OCI-LY1 (cell line): ENCODE data around the gene ASPSCR1.

ENCODE experiments used
- H2AFZ ChIP-seq: fragments of 200-600 bp; sonication (generic), shearing (Covaris generic); 2 replicates; pipeline ENCODE4 v1.6.0; 2014; ENCODE audit warnings: antibody characterized with exemption, mild to moderate bottlenecking, low read length
- H3F3A ChIP-seq: fragments of 200-600 bp; sonication (generic), shearing (Covaris generic); 2 replicates; pipeline ENCODE4 v1.6.0; 2014; ENCODE audit warnings: mild to moderate bottlenecking, antibody characterized with exemption, low read length, moderate library complexity; ENCODE audit not compliant: insufficient read depth
- H3K27ac ChIP-seq: fragments of 200-600 bp; sonication (generic); 2 replicates; pipeline ENCODE4 v1.5.1; 2014; ENCODE audit warnings: low read length, mixed run types, mild to moderate bottlenecking, low read depth; ENCODE audit not compliant: poor library complexity, severe bottlenecking
- H3K27me3 ChIP-seq: fragments of 200-600 bp; sonication (generic); 2 replicates; pipeline ENCODE4 v1.6.0; 2014; ENCODE audit warnings: antibody characterized with exemption, mild to moderate bottlenecking, low read length, moderate library complexity; ENCODE audit not compliant: insufficient read depth
- H3K36me3 ChIP-seq: fragments of 200-600 bp; sonication (generic); 2 replicates; pipeline ENCODE4 v1.6.1; 2014; ENCODE audit warnings: mild to moderate bottlenecking, antibody characterized with exemption, low read length, moderate library complexity, mixed read lengths; ENCODE audit not compliant: insufficient read depth
- H3K4me1 ChIP-seq: fragments of 200-600 bp; sonication (generic); 2 replicates; pipeline ENCODE4 v1.5.1; 2014; ENCODE audit warnings: mild to moderate bottlenecking, low read length, moderate library complexity; ENCODE audit not compliant: insufficient read depth, severe bottlenecking
- H3K4me2 ChIP-seq: fragments of 200-600 bp; sonication (generic), shearing (Covaris generic); 2 replicates; pipeline ENCODE4 v1.6.1; 2014; ENCODE audit warnings: low read length
- H3K4me3 ChIP-seq: fragments of 200-600 bp; sonication (generic); 2 replicates; pipeline ENCODE4 v1.5.1; 2014; ENCODE audit warnings: low read length, low read depth, mild to moderate bottlenecking, mixed read lengths; ENCODE audit not compliant: poor library complexity, severe bottlenecking
- H3K79me2 ChIP-seq: fragments of 200-600 bp; shearing (Covaris generic); 2 replicates; pipeline ENCODE4 v1.6.1; 2016; ENCODE audit warnings: mixed run types, low read length, mixed read lengths; ENCODE audit not compliant: insufficient read depth
- H3K9ac ChIP-seq: fragments of 200-600 bp; sonication (generic), shearing (Covaris generic); 2 replicates; pipeline ENCODE4 v1.6.1; 2014; ENCODE audit warnings: mild to moderate bottlenecking, low read length, mixed read lengths
- H3K9me2 ChIP-seq: fragments of 200-600 bp; sonication (generic), shearing (Covaris generic); 2 replicates; pipeline ENCODE4 v1.6.1; 2014; ENCODE audit warnings: low read depth, mild to moderate bottlenecking, low read length, mixed read lengths
- H3K9me3 ChIP-seq: fragments of 200-600 bp; shearing (Covaris generic); 2 replicates; pipeline ENCODE4 v1.6.1; 2014; ENCODE audit warnings: low read length, mixed read lengths
- H4K20me1 ChIP-seq: fragments of 200-600 bp; sonication (generic), shearing (Covaris generic); 2 replicates; pipeline ENCODE4 v1.6.0; 2016; ENCODE audit warnings: mild to moderate bottlenecking, low read length; ENCODE audit not compliant: insufficient read depth
- CTCF ChIP-seq: fragments of 200-600 bp; sonication (generic), shearing (Covaris generic); IDR thresholded peaks from 2 replicates; pipeline ENCODE4 v1.5.1; 2017; ENCODE audit warnings: mild to moderate bottlenecking, antibody characterized with exemption, low read length, moderate library complexity, mixed read lengths
- EZH2 ChIP-seq: fragments of 200-600 bp; sonication (generic), shearing (Covaris generic); IDR thresholded peaks from 2 replicates; pipeline ENCODE4 v1.8.0; 2017; ENCODE audit warnings: borderline replicate concordance, mixed run types, mild to moderate bottlenecking, antibody characterized with exemption, low read length, moderate library complexity, mixed read lengths

ASPSCR1 gene

DNA sequence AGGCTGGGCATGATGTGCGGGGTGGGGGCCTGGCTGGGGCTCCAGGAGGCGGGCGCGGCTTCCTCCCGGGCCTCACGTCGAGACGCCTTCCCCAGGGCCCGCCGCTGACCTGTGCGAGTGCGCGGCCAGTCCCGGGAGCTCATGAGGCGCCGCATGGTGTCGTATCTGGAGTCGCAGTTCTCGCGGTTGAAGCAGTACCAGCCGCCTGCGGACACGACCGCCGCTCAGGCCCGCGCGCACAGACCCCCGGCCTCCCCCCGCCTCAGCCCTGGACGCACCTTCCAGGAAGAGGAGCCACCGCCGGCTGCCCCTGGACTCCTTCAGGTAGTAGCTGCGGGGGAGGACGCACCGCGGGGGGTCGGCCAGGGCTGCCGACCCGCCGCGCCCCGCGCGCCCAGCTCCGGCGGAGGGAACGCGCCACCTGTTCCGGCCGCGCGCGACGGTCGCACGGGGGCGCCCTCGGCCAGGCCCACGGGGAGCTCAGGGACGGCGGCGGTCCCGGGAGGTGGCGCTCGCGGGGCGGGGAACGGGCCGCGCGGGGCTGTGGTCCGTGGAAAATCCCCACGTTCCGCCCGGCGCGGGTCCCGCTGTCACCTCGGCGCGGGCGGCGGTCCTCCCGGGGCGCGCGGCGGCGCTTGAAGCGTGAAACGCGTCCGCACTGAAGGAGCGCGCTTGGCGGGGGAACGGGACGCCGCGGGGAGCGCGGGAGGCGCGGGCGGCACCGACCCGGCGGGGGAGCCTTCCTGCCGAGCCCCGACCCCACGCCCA, 17.9 kb upstream of the ASPSCR1 start:
- Histone ChIP-seq H2AFZ (no peak overlapping the region), H3K79me2 (no peaks in the 10 kb centered on the region), H3F3A (no peaks in the 10 kb centered on the region), H3K9me2 (no peaks in the 10 kb centered on the region), H3K36me3 (no peaks in the 10 kb centered on the region), H3K4me2 (peak overlapping the region; percentile 67), H3K4me3 (peak overlapping the region; percentile 48), H4K20me1 (no peaks in the 10 kb centered on the region), H3K4me1 (peaks cover 10% of the 10 kb centered on the region), H3K27me3 (peaks cover 27% of the 10 kb centered on the region; the same call in 1 of the 2 replicates), H3K9ac (no peak overlapping the region), H3K9me3 (no peaks in the 10 kb centered on the region), H3K27ac (no peak overlapping the region)
- TF ChIP-seq CTCF, result peak; percentile 63
- no peak for TF ChIP-seq EZH2

- Histone ChIP-seq H3K9ac (no peak overlapping the region), H3K36me3 (no peaks in the 10 kb centered on the region), H4K20me1 (no peaks in the 10 kb centered on the region), H3K9me3 (no peaks in the 10 kb centered on the region), H3K4me2 (peak overlapping the region; percentile 67), H3K79me2 (no peaks in the 10 kb centered on the region), H3K4me1 (peaks cover 10% of the 10 kb centered on the region), H3K9me2 (no peaks in the 10 kb centered on the region), H3K27me3 (peaks cover 30% of the 10 kb centered on the region; the same call in 1 of the 2 replicates), H3F3A (no peaks in the 10 kb centered on the region), H3K27ac (no peak overlapping the region), H2AFZ (no peak overlapping the region), H3K4me3 (peak overlapping the region; percentile 48)
- TF ChIP-seq CTCF (no peak), EZH2 (no peak)
Measured at GRCh38 chr17:81960130-81960958, 17.1 kb upstream of the ASPSCR1 start.

GRCh38 chr17:81961087-81961511, 16.3 kb upstream of the ASPSCR1 start, which contains the start of gene NOTUM:
Gene NOTUM, minus strand, starts transcription at chr17:81961187. Its CDS starts 278 bp downstream, at chr17:81960909.
- H3K9me2 ChIP-seq, result no peaks in the 10 kb centered on the region
- H3K36me3 ChIP-seq, result no peaks in the 10 kb centered on the region
- H3K4me2 ChIP-seq, result peak within 1 kb of the TSS; percentile 67
- peak within 1 kb of the TSS; percentile 48 for H3K4me3 ChIP-seq
- no peak within 1 kb of the TSS for H3K27ac ChIP-seq
- TF ChIP-seq CTCF, result no peak
- no peak for TF ChIP-seq EZH2
- H3K4me1 ChIP-seq, result peaks cover 10% of the 10 kb centered on the region
- H3K9ac ChIP-seq, result no peak within 1 kb of the TSS
- no peaks in the 10 kb centered on the region for H4K20me1 ChIP-seq
- H2AFZ ChIP-seq, result no peak within 1 kb of the TSS
- H3F3A ChIP-seq, result no peaks in the 10 kb centered on the region
- peaks cover 30% of the 10 kb centered on the region; the same call in 1 of the 2 replicates for H3K27me3 ChIP-seq
- H3K79me2 ChIP-seq, result no peaks in the 10 kb centered on the region
- H3K9me3 ChIP-seq, result no peaks in the 10 kb centered on the region
